Erythroblast (primary cell): ENCODE results near the gene SCN8A.

Experiments
- GATA1 ChIP-seq: IDR thresholded peaks from 2 replicates; pipeline ENCODE4 v1.6.1; 2011; ENCODE audit warnings: low read depth, mild to moderate bottlenecking, control low read depth, low read length, moderate library complexity
- POLR2A ChIP-seq: IDR thresholded peaks from 2 replicates; pipeline ENCODE4 v1.6.1; 2011; ENCODE audit warnings: mild to moderate bottlenecking, low read length

DNA sequence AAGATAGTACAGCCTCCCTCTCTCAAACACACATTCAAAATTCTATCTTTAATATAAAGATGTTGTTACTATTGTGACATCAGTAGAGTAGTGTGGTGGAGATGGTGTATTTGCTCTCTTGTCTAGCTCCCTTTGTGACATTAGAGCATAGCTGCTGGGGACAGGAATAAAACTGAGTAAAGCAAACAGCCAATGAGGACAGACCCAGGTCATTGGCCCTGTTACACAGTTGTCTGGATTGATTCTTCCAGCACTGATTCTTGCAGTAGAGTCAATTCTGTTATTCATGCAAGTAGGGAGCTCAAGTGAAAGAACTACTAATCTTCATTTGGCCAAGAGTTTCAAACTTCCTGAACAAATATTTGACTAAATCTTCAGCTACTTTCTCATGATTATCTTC lies 72.4 kb downstream of the SCN8A start:
- TF ChIP-seq POLR2A = no peak
- no peak for TF ChIP-seq GATA1
